SKM-1 (cell line): ENCODE data around the gene INPP5D.
"Not testable (repeated sequence)": the region's sequence is repeated elsewhere in the genome, so short reads cannot be mapped to it uniquely, and the experiment has no call there.

Source experiments
- DNase-seq: peaks from one replicate; lab custom pipeline; 2025; ENCODE audit not compliant: unreplicated experiment; lab: John Stamatoyannopoulos, UW

Gene INPP5D

DNA sequence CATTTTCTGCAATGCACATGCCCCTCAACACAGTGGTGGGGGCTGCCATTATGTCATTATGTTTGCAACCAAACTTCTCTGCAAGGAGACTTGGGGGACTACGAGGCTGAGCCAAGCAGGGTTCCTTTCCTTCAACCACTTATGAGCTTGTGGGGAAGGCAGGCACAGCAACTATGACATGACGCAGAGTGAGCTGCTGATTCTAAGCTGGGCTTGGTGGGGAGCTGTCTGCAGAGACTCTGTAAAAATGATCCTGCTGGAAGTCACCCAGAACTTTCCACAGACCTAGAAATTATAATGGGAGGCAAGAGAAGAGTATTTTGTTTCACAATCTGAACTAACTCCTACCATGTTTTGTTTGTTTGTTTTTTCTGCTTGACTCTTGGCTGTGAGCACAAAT, 55.6 kb downstream of the INPP5D start:
- DNase-seq: no peak

DNA sequence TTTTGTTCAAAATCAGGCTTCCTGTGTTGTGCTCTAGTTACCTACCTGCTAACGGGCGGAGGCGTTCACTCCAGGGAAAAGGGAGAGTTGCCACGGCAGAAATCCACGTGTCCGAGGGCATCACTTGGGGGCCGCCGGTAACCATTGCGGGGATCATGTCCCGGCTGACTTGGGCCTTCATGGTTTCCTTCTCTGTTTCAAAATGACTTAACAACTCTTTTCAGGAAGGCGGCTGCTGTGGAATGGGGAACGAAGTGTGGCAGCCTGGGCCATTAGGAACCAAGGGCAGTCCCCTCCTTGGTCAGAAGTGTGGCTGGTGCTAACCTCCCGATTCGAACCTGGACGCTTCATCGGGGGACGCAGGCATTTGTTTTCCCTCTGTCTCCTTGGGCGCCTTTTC, 56.8 kb downstream of the INPP5D start:
- no peak for DNase-seq

DNA sequence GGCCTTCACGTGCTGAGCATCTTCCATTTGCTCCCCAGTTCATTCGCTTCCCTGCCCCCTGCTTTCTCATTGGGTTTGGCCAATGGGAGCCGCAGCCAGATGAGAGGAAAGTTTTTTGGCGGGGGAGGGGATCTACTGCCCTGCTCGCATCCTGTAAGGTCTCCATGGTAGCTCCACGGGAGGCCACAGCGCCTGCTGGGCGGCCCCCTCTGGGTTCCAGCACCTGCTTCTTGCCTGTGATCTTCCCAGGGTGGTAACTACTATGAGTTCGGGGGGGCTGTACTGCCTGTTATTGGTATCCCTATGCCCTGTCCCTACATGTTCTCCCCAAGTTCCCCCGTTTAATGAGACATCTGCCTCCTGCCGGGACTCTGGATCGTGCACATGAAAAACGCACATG, 57.2 kb downstream of the INPP5D start:
- no peak for DNase-seq

DNA sequence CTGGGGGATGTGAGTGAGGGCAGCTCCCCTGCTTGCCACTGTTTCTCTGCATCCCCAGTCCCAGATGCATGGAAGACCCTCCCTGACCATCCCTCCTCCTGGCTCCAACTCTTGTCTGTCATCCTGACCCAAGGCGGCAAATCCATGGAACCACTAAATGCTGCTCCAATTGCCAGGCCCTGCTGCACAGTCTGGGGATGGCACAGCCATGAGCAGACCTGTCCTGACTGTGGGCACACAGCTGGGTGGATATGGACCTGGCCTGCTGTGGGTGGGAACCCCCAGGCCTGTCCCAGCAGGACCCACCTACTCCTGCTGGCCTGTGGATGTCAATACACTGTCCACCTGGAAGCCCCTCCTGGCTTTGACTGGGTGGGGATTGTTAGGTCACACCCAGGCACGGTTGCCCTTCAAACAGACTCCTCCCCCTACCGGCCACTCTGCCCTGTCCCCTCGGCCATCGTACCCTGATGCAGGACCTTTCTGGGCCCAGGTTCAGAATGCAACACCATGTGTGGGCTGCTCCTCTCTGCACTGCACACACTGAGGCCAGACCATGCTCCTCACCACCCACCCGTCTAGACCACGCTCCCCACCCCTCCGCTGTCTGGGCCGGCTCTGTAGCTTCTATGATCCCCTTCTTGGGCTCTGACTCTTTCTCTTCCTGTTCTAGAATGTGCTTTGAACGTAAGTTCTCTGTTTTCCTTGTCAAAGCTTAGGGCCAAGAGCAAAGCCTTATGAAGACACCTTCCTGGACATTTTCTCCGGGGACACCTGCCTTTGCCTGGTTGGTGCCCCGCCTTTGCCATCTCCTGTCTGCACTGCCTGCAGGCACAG, 57.9 kb downstream of the INPP5D start:
- no peak for DNase-seq

DNA sequence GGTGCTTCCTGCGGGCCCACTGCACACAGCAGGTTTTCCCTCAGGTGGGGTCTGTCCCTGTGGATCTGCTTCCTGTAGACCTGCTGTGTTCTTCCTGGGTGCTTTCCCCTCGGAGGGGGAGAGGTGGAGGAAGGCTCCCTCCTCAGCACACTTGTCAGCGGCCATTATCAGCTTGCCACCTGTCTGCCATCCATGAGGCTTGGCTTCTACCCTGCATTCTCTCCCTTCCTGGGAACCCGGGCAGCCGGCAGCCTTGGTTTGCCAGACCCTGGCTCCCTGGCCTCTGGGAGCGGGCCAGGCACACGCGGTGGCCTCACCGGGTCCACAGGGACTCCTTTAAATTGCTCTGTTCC, 58.5 kb downstream of the INPP5D start:
- no peak for DNase-seq

DNA sequence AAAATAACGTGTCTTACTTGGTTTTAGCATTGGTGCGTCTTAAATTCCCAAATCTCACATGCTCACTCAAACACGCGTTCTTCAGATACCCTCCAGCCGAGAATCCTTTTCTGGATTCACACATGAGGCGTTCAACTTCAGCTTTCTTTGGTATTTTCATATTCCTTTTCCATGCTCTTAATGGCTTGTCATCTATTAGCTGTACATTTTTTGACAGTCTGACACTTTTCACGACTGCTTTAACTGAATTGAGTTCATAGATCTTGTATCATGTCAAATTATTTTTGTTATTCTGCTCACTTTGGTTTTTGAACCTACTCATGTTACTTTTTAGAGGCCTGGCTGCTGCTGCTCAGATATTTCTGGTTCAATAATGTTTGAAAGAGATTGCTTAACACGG, 59.0 kb downstream of the INPP5D start:
- DNase-seq: no peak

DNA sequence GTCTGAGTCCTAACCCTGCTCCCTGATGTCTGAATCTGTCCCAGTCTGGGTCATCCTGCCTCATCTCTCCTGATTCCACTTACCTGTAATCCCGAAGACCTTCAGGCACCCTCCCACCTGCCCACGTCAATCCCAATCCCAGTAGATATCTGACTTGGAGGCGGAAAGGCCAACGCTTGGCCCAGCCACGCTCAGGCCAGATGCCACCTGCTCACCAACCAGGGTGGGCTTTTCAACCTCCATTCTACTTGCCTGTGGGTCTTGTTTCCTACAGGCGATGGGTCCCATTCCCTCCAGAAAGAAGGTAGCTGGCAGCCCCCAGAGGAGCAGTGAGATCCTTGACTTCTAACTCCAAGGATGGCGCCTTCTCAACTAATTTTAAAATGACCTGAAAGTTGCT, 59.7 kb downstream of the INPP5D start:
- no peak for DNase-seq

DNA sequence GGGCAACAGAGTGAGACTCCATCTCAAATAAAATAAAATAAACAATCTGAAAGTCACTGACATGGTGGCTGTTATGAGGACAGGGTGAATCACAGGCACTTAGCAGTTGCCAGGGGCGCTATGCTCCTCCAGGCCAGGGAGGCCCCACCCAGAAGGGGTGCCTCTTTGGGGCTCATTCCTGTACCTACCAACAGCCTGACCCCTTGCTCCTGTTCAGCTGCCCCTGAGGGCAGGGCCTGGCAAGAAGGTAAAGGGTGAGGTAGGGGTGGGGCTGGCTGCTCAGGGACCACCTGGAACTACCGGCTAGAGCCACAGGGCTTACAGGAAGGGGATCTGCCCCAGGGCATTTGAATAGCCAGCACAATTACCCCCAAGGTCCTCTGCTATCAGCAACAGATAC, 60.3 kb downstream of the INPP5D start:
- DNase-seq: no peak

DNA sequence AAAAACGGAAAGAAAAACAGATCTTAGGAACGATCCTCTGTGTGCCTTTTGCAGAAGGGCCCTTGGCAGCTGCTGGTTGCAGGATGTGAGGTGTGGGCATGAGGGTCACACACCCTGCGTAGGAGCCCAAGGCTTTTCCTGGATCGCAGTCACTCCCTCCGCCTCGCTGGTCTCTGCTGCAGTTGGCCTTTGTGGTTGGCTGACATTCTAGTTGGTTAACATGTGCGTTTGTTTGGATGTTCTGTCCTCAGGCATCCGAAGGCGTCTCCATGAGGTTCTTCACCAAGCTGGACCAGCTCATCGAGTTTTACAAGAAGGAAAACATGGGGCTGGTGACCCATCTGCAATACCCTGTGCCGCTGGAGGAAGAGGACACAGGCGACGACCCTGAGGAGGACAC, 61.7 kb downstream of the INPP5D start:
- no peak for DNase-seq

DNA sequence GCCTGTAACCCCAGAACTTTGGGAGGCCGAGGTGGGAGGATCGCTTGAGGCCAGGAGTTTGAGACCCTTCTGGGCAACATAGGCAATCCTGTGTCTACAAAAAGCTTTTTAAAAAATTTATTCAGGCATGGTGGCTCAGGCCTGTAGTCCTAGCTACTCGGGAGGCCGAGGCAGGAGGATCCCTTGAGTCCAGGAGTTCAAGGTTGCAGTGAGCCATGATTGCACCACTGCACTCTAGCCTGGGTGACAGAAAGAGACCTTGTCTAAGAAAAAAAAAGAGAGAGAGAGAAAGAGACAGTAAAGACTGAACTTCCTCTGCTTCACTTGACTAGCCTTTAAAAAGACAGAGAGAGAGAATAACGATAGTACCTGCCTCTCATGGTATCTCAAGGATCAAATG, 62.4 kb downstream of the INPP5D start:
- DNase-seq: no peak

DNA sequence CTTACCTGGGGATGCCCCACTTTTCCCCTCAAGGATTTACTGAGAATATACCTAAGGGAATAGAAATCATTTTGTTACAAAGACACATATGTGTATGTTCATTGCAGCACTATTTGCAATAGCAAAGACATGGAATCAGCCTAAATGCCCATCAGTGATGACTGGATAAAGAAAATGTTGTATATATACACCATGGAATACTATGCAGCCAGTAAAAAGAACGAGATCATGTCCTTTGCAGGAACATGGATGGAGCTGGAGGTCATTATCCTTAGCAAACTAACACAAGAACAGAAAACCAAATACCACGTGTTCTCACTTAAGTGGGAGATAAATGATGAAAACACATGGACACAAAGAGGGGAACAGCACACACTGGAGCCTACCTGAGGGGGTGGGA, 63.4 kb downstream of the INPP5D start:
- DNase-seq: not testable (repeated sequence)

DNA sequence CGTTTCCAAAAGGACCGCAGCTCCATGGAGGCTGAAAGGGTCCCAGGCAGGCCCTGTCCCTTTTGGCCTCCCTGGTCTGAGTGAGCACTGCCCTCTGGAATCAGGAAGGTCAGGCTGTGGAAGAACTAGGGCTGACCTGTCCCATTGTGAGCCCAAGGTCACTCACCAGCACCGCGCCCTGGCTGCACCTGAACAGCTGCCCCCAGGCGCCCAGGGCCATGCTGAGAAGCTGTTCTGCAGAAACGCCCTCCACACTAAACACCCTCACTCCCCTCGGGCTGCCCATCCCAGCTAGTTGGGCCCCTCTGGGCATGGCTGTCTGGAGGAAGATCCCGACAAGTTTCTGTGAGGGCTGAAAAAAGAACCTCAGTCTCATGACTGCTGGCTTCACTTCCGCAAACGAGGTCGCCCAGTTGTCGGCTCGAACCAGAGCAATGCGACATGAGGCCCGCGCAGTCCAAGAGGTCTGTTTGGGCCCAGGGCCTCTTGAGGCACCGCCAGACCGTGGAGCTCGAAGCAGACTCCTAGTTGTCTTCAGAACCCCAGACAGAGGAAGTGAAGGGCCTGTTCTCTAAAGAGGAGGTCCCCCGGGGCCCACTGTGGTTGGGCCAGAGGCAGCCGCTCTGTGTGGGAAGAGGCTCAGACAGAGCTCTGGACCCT, 64.4 kb downstream of the INPP5D start:
- no peak for DNase-seq

DNA sequence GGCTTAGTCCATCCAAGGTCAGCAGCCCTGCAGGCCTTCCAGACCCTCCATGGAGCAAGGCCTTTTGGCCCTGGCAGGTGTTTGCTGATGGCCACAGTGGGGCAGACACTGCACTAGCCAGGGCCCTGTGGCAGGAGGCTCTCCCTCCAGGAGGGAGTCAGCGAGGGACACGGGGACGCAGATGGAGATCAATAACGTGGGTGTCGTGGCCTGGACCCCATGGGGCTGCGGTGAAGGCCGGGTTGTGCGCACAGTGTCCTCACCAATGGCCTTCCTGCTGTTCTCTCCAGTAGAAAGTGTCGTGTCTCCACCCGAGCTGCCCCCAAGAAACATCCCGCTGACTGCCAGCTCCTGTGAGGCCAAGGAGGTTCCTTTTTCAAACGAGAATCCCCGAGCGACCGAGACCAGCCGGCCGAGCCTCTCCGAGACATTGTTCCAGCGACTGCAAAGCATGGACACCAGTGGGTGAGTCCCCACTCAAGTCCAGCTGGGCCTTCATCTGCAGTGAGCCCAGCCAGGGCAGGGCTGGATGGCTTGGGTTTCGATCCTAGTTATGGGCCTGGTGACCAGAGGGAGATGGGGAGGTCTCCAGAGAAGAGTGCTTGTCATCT, 65.4 kb downstream of the INPP5D start:
- DNase-seq: no peak

DNA sequence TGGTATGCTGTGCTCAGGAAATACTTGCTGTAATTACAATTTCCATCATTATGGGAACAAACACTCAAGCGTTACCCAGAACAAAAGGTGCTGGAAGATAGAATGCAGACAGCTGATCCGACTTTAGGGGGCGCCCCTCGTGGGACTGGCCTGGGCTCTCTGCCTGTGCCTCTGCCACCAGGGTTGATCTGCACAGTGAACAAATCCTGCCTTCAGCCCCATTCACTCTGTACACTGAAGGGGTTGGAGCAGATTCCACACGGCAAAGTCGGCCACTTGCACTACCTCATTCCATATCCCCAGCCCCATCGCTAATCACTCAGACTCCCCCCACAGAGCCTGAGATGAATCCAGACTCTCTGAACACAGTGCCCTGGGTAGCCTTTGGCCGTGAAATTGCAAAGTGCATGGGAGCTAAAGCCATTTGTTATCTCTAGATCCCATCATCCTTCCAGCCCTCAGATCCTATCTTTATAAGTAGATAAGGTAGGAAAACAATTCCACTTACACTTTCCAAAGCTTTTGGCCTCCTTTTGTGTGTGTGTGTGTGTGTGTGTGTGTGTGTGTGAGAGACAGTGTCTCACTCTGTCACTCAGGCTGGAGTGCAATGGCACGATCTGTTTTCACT, 69.3 kb downstream of the INPP5D start:
- no peak for DNase-seq

DNA sequence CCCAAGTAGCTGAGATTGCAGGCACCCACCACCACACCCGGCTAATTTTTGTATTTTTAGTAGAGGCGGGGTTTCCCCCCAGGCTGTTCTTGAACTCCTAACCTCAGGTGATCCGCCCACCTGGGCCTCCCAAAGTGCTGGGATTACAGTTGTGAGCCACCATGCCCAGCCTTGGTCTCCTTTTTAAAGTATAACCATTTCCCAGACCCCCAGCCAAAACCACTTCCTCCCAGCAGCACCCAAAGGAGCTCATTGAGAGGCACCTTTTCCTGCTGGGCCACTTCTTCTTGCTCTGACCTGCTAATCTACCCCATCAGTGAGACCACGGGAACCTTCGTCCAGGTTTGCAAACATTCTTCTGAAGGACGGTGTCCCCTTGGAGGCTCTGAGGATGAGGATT, 69.9 kb downstream of the INPP5D start:
- DNase-seq: no peak

DNA sequence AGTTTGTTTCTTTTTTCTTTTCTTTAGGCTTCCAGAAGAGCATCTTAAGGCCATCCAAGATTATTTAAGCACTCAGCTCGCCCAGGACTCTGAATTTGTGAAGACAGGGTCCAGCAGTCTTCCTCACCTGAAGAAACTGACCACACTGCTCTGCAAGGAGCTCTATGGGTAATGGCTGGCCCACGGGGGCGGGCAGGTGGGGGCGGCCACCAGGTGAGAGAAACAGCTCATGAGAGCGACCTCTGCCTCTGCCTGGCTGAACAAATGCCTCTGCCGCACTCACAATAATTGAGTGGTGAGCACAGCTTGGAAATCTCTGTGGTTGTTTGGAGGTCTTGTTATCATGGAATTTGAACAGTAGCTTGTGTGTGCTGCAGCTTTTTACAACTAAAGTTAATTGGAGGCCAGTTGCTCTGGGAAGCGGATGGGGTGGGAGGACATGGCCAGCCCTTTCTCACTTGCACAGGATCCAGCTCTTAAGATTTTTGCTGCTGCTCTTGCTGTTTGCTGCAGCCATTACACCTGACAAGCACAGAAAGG, 70.4 kb downstream of the INPP5D start:
- DNase-seq: no peak

DNA sequence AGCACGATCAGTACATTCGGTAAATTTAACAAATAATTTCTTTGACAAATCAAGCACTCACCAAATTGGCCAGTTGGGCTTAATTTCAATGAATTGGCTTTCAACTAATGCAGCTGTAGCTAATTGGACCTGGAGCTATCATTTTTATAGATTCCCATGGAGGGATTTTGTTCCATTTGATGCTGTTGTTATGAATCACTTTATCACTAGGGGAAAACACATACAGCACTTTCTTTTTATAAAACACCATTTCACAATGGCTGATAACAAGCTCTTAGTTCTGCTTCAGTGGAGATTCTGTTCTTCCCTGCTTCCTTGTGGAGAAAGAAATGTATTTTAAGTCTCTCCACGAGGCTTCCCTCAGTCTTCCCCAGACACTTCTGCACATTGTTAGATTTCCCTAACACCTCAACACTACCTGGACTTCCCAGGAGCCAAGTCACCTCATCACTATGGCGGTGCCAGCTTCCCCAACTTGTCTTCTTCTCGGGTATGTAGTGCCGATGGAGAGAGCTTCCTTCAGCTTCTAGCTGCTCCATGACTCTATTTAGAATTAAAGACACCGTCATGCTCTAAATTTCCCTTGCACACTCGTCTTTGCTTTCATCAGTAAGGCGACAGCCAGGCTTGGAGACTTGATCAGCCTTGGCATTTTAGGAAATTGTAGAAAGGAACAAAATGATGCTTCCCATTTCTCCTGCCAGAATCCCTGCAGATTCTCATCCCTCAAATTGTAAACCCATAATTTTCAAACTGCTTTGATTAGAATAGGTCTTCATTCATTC, 72.0 kb downstream of the INPP5D start:
- no peak for DNase-seq

DNA sequence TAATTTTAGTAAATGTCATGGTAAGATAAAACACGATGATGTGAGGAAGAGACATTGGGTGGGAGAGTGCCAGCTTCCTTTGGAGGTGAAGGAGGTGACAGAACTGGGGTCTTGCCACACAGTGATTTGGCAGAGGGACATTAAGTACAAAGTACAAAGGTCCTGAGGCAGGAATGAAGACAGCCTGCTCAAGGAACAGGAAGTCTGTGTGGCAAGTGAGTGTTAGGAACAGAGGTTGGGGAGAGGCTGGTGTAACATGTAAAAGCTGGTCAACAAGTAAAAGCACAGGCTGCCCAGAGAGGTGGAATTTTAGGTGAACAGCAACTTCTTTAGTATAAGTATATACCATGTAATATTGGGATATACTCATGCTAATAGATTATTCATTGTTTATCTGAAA, 73.1 kb downstream of the INPP5D start:
- DNase-seq: no peak

DNA sequence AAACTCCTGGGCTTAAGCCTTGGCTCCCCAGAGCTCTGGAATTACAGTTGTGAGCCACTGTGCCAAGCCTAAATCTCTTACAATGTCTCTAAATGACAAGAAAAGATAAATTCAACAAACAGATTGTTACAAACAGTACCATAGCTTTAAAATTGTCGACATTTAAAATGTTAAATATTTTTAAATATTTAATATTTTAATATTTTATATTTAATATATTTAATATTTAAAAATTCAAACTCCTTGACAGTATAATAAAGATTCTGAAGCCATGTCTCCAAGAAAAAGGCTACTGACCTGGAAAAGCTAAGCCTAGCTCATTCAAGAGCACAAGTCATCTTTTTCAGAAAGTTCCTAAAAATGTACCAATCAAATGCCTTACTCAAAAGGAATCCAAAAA, 75.3 kb downstream of the INPP5D start:
- DNase-seq: no peak

DNA sequence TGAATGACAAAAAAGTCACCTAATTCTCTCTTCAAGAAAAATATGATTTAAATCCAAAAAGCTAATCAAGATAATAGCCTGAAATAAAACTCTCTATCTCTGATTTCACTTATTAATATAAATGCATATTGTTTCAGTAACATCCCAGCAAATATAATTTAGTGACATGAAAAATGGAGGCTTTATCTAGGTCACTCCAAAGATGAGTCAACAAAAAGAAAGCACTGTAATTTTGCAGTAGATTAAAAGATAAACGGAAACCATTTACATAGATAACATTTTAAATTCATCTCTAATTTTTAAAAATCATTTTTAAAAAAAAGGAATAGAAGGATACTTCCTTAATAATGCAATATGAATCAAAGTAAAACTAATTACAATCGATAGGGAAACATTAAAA, 76.9 kb downstream of the INPP5D start:
- no peak for DNase-seq

DNA sequence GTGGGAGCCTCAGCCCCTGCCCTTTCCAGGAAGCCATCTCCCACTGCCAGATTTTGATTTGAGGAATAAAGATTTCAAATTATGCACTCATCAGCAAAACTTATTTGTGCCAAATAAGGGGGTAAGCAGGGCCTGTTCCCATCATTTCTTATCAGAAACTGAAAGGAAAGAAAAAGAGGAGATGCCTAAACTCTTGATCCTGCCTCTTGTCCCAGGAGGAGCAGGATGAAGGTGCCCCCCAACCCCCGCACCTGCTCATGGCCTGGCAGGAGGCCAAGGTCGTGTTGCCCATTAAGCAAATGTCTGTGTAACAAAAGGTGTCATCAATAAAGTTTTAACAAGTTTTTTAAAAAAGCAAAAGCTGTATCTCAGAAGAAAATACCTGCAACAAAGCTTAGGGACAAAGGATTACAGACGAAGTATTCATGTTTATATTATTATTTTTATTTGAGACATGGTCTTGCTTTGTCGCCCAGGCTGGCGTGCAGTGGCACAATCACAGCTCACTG, 80.0 kb downstream of the INPP5D start:
- DNase-seq: no peak
